Measurements from ENCODE around the gene IPMK.

DNA sequence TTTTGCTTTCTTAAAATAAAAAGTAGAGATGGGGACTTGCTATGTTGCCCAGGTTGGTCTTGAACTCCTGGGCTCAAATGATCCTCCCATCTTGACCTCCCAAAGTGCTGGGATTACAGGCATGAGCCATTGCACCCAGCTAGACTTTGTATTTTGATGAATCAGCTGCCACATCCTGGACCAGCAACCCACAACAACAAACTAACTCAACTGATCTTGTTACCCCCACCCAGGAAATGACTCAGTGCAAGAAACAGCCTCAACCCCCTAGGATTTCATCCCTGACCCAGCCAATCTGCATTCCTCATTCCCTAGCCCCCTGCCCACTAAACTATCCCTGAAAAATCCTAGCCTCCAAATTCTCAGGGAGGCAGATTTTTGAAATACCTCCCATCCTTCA is 123.8 kb downstream of the IPMK start:
- TF ChIP-seq, protein P1, sequence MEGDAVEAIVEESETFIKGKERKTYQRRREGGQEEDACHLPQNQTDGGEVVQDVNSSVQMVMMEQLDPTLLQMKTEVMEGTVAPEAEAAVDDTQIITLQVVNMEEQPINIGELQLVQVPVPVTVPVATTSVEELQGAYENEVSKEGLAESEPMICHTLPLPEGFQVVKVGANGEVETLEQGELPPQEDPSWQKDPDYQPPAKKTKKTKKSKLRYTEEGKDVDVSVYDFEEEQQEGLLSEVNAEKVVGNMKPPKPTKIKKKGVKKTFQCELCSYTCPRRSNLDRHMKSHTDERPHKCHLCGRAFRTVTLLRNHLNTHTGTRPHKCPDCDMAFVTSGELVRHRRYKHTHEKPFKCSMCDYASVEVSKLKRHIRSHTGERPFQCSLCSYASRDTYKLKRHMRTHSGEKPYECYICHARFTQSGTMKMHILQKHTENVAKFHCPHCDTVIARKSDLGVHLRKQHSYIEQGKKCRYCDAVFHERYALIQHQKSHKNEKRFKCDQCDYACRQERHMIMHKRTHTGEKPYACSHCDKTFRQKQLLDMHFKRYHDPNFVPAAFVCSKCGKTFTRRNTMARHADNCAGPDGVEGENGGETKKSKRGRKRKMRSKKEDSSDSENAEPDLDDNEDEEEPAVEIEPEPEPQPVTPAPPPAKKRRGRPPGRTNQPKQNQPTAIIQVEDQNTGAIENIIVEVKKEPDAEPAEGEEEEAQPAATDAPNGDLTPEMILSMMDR (IDR thresholded peaks at IDR 0.05; ENCODE audit: low read depth, low read length): no peak
- TF ChIP-seq, protein P2, sequence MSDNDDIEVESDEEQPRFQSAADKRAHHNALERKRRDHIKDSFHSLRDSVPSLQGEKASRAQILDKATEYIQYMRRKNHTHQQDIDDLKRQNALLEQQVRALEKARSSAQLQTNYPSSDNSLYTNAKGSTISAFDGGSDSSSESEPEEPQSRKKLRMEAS (IDR thresholded peaks at IDR 0.05; ENCODE audit: low read depth, low read length): no peak
- TF ChIP-seq MYC (IDR thresholded peaks at IDR 0.05; ENCODE audit: low read depth, low read length) (no peak), POLR2A (IDR thresholded peaks at IDR 0.05; ENCODE audit: extremely low read depth, insufficient read length) (no peak)

Measured in NB4 (cell line).